Activated naive CD8-positive, alpha-beta T cell treated with anti-CD3 and anti-CD28 coated beads, Interleukin-2, amount 50 U/mL, for 16 hours (primary cell): Measurements from ENCODE around the gene SLCO2A1.

ENCODE experiments used
- DNase-seq: peaks from one replicate; pipeline ENCODE4 v3.0.0-alpha.2; 2020; ENCODE audit warnings: low read depth, low spot score

Gene SLCO2A1

DNA sequence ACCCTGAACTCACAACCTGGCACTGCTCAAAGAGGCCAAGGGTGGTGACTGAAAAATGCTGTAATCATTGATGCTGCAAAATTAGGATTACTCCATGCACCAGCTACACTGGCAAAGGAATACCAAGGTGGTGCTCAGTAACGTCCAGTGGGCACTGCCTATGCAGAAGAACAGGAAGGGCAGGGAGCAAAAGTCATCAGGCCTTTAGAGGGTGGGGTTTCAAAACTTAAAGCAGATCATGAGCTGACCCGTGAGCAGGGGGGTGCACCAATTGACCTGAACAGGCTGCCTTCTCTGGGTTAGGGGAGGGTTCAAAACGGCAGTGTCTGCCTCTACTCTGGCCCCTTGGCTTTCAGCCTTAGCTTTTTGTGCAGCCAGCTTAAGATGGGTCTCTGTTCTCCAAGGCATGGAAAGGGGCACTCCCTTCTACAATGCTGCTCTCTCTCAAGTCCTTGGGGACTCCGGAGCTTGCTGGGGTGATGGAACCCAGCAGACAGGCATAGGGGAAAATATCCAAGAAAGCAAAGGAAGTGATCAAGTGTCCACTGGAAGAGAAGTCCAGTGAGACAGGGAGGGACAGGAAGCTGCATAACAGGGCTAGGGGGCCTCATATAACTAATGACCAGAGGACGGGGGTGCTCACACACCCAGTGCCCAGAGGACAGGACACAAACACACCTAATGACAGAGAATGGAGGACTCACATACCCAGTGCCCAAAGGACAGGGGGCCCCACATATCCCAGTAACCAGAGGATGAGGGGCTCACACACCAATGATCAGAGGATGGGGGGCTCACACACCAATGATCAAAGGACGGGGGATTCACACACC lies 145.5 kb downstream of the SLCO2A1 start:
- no peak for DNase-seq

DNA sequence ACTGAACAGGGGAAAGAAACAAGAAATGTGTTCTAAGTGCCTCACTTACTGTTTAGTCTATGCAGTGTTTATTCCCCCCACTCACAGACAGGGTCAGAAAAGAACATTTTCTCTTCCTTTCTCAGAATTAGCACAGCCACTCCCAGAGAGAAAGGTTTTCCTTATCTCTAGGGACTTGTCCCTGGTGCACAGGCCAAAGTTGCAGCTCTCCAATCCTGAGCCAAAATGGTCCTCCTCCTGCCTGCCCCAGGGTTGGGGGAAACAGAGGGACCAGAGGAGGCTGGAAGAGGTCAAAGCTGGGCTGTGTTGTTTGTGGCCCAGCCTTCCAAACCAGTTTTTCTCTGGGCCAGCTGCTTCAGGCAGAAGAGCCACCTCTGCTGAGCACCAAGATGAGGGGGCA lies 146.1 kb downstream of the SLCO2A1 start:
- no peak for DNase-seq

DNA sequence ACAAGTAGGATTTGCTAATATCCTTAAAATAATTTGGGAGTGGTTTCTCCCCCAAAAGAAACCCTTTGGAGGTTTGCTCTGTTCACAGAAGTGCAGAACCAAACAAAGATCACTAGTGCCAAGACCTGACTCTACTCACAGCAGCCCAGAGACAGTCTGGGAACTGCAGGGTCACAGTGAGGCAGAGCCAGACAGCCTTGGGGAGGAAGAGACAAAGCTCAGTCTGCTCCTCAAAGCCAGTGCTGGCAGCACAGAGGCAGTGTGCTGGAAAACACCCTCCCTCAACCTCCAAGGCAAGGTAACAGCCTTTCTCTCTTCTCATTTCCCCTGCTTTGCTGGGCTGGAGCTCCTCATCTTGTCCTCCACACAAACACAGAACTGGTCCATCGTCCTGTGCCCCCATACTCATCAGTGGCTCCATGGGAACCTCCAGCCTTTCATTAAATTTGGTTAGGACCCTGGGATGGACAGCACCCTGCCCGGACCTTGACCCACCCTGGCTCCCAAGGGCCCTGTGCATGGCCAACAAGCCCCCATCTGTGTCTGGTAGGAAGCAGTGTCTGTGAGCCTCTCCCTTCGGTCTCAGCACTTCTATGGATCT lies 146.6 kb downstream of the SLCO2A1 start:
- DNase-seq = no peak

DNA sequence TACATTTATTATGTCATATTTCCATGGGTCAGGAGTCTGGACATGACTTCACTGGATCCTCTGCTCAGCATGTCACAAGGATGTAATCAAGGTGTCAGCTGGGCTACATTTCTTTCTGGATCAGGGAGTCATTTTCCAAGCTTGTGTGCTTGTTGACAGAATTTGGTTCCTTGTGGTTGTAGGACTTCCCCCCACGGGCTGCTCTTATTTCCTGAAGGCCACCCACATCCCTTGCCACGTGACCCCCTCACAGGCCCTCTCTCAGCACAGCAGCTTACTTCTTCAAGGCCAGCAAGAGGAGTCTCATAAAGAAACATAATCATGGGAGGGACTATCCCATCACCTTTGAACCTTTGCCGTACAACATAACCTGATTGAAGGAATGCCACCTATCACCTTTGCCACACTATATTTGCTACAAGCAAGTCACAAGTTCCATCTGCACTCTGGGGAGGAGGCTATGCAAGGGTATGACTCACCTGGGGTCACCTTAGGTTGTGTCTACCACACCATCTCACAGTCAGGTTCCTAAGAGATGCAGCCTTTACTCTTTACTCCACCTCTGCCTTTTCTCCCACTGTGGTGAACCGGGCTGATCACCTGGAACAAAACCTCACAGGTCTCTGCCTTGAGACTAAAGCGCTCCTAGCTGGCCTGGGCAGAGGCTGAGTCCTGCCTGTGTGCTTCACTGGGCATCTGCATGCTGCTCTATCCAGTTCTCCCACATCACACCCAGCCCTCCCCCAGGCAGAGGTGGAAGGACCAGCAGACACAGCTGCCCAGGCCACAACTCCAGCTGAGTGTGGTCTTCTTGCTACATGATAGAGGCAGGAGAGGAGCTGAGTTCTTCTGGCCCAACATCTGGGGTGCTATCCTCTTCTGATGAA lies 147.5 kb downstream of the SLCO2A1 start:
- no peak for DNase-seq

DNA sequence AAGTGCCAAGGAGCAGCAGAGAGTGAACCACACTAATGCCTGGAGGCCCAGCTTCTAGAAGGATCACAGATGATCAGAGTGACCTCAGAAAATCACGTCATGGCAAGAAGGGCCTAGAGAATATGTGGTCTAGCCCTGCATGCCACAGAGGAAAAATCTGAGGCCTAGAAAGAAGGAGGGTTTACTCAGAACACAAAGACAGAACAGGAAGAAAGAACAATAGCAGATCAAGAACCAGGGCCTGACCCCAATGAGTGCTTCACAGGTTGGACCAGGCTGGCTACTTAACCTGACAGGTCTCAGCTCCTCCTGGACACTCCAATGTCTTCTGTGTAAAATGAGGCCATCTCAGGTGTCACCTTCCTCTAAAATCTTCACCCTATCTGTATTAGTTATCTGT lies 148.2 kb downstream of the SLCO2A1 start:
- DNase-seq = no peak

DNA sequence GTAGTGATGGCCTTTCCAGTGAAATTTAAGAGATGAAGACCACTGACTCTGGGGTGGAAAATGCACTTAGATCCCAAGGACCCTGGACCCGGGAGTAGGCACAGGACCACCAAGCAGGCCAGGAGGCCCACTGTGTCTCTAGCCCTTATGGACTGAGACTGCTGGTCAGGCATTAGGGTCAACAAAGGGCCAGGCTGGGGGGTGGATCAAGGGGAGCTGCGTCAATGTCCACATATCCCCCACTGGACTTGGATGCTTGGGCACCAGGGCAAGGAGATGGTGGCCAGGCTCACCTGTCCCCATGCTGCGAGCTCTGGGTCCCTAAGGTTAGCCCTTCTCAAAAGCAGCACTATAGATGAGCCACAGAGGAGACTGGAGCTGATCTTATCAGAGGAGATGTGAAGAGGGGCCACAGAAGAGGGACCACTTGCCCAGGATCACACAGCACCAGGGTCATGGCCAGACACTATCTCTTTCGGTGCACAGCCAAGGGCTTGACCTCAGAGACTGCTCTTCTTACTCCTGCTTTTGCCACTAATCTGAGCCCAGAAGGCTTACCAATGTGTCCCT lies 148.8 kb downstream of the SLCO2A1 start:
- no peak for DNase-seq

DNA sequence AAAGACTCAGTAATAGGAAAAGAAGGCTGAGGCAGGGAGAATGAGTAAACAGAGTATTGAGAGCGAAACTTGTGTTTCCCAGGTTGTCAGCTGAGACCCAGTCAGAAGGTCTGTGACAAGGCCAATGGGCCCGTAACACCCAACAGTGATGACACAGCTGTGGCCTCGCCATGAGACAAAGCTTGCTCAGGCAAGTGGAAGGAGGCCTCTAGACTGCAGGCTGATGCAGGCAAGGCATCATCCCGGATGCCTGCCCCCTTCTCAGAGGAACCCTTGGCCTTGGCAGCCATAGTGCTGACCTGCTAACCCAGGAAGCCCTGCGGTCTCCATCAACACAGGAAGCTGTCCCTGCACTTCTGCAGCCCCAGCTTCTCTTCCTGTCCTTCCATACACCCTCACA lies 149.4 kb downstream of the SLCO2A1 start:
- DNase-seq = no peak

DNA sequence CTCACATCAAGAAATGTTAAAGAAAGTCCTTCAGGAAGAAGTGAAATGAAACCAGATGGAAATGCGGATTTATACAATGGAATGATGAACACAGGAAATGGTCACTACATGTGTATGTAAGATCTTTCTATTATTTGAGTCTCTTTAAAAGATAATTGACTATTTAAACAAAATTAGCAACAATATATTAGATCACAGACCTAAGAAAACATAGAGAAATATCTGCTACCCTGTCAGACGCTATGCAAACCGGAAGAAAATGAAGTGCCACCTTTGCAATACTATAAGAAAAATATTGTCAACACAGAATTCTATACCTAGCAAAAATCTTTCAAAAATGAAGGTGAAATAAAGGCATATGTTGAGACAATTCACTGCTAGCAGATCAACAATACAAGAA lies 151.2 kb downstream of the SLCO2A1 start:
- DNase-seq = no peak
